WTC11 (cell line): ENCODE data around the gene KCNQ2. TPM values are rescaled to one million over a fixed set of nuclear protein-coding genes. Genes with fewer than 3 reads are reported as not detected.

Experiments used
- ATAC-seq: fragments of 200-7000 bp; cut with Tn5 transposase; 2 replicates; pipeline ENCODE4 v1.10.0; 2021; ENCODE audit warnings: mild to moderate bottlenecking, moderate library complexity
- CTCF ChIA-PET: fragments of 300-600 bp; sonication (Branson Sonifier 250); formaldehyde crosslinking; loops from one replicate; lab custom pipeline; 2021; ENCODE audit warnings: antibody characterized with exemption; lab: Charles Lee
- POLR2A ChIA-PET: fragments of 350-600 bp; sonication (Branson Sonifier 250); formaldehyde crosslinking; loops from one replicate; lab custom pipeline; 2021; ENCODE audit warnings: antibody characterized with exemption; lab: Charles Lee
- DNase-seq: peaks from one replicate; pipeline ENCODE4 v3.0.0; 2021; ENCODE audit warnings: low spot score
- H3K27ac Mint-ChIP-seq: 2 replicates; pipeline ENCODE4 v1.8.0; 2021; ENCODE audit warnings: mixed read lengths
- H3K27me3 Mint-ChIP-seq: 2 replicates; pipeline ENCODE4 v1.8.0; 2021; ENCODE audit warnings: low read depth, mild to moderate bottlenecking, moderate library complexity, mixed read lengths
- H3K36me3 Mint-ChIP-seq: 2 replicates; pipeline ENCODE4 v1.8.0; 2021; ENCODE audit warnings: mixed read lengths
- H3K4me1 Mint-ChIP-seq: 2 replicates; pipeline ENCODE4 v1.8.0; 2022; ENCODE audit warnings: mixed read lengths
- H3K4me3 Mint-ChIP-seq: 2 replicates; pipeline ENCODE4 v1.8.0; 2021; ENCODE audit warnings: mild to moderate bottlenecking, moderate library complexity, mixed read lengths
- H3K9me3 Mint-ChIP-seq: 2 replicates; pipeline ENCODE4 v1.8.0; 2021; ENCODE audit warnings: mixed read lengths
- ETV6 ChIP-seq: sonication (generic); formaldehyde crosslinking; IDR thresholded peaks from 2 replicates; pipeline ENCODE4 v1.8.1; 2022; ENCODE audit warnings: mild to moderate bottlenecking, missing genetic modification reagents
- FOXK1 ChIP-seq: sonication (generic); formaldehyde crosslinking; IDR thresholded peaks from 2 replicates; pipeline ENCODE4 v1.8.0; 2022; ENCODE audit warnings: mild to moderate bottlenecking, moderate library complexity, missing genetic modification reagents
- GABPB1 ChIP-seq: sonication (generic); formaldehyde crosslinking; IDR thresholded peaks from 2 replicates; pipeline ENCODE4 v1.8.1; 2023; ENCODE audit warnings: mild to moderate bottlenecking, missing genetic modification reagents
- GRHL2 ChIP-seq: fragments of 250-450 bp; sonication (Bioruptor Pico); IDR thresholded peaks from 2 replicates; pipeline ENCODE4 v1.8.0; 2022; ENCODE audit warnings: mild to moderate bottlenecking, moderate library complexity; ENCODE audit not compliant: insufficient replicate concordance, severe bottlenecking
- GTF2I ChIP-seq: fragments of 250-450 bp; sonication (Bioruptor Pico); conservative IDR thresholded peaks from 2 replicates; pipeline ENCODE4 v1.4.0; 2021; ENCODE audit warnings: mild to moderate bottlenecking
- KAT7 ChIP-seq: sonication (generic); formaldehyde crosslinking; IDR thresholded peaks from 2 replicates; pipeline ENCODE4 v1.8.1; 2023; ENCODE audit warnings: missing genetic modification reagents, mild to moderate bottlenecking, borderline replicate concordance
- NFE2L1 ChIP-seq: sonication (generic); formaldehyde crosslinking; IDR thresholded peaks from 2 replicates; pipeline ENCODE4 v1.8.1; 2023; ENCODE audit warnings: missing genetic modification reagents
- NR3C1 ChIP-seq: sonication (generic); formaldehyde crosslinking; conservative IDR thresholded peaks from 2 replicates; pipeline ENCODE4 v1.8.1; 2023; ENCODE audit warnings: low read depth, mild to moderate bottlenecking, missing genetic modification reagents
- RORB ChIP-seq: fragments of 250-450 bp; sonication (Bioruptor Pico); IDR thresholded peaks from 2 replicates; pipeline ENCODE4 v1.9.0; 2021; ENCODE audit warnings: mild to moderate bottlenecking
- SMAD4 ChIP-seq: sonication (generic); formaldehyde crosslinking; IDR thresholded peaks from 2 replicates; pipeline ENCODE4 v1.8.0; 2022; ENCODE audit warnings: mild to moderate bottlenecking, missing genetic modification reagents
- SP1 ChIP-seq: sonication (generic); formaldehyde crosslinking; conservative IDR thresholded peaks from 2 replicates; pipeline ENCODE4 v1.8.1; 2022; ENCODE audit warnings: missing genetic modification reagents
- TEAD1 ChIP-seq: sonication (generic); formaldehyde crosslinking; IDR thresholded peaks from 2 replicates; pipeline ENCODE4 v1.8.0; 2022; ENCODE audit warnings: mild to moderate bottlenecking, missing genetic modification reagents
- ZNF232 ChIP-seq: sonication (generic); formaldehyde crosslinking; IDR thresholded peaks from 2 replicates; pipeline ENCODE4 v1.8.0; 2022; ENCODE audit warnings: mild to moderate bottlenecking, missing genetic modification reagents
- ZNF317 ChIP-seq: sonication (generic); formaldehyde crosslinking; IDR thresholded peaks from 2 replicates; pipeline ENCODE4 v1.8.1; 2023; ENCODE audit warnings: low read depth, mild to moderate bottlenecking, moderate library complexity, missing genetic modification reagents, borderline replicate concordance
- total RNA-seq: library from RNA; stranded (reverse); gene quantifications from 3 replicates; pipeline ENCODE4 v1.2.3, GENCODE V29; 2021
- TF ChIP-seq, protein P1 (sequence below): fragments of 250-450 bp; sonication (Bioruptor Pico); IDR thresholded peaks from 2 replicates; pipeline ENCODE4 v2.1.2; 2022; ENCODE audit warnings: mild to moderate bottlenecking, moderate library complexity
- TF ChIP-seq, protein P2 (sequence below): fragments of 250-450 bp; sonication (Bioruptor Pico); IDR thresholded peaks from 2 replicates; pipeline ENCODE4 v1.9.0; 2021; ENCODE audit warnings: mild to moderate bottlenecking
- TF ChIP-seq, protein P3 (sequence below): fragments of 250-450 bp; sonication (Bioruptor Pico); IDR thresholded peaks from 2 replicates; pipeline ENCODE4 v1.9.0; 2021; ENCODE audit warnings: mild to moderate bottlenecking, borderline replicate concordance
- TF ChIP-seq, protein P4 (sequence below): sonication (generic); formaldehyde crosslinking; IDR thresholded peaks from 2 replicates; pipeline ENCODE4 v1.8.1; 2022; ENCODE audit warnings: mild to moderate bottlenecking, missing genetic modification reagents, moderate library complexity, borderline replicate concordance
- TF ChIP-seq, protein P5 (sequence below): sonication (generic); formaldehyde crosslinking; IDR thresholded peaks from 2 replicates; pipeline ENCODE4 v1.8.0; 2022; ENCODE audit warnings: mild to moderate bottlenecking, missing genetic modification reagents
- TF ChIP-seq, protein P6 (sequence below): sonication (generic); formaldehyde crosslinking; IDR thresholded peaks from 2 replicates; pipeline ENCODE4 v1.8.0; 2023; ENCODE audit warnings: mild to moderate bottlenecking, missing genetic modification reagents

The KCNQ2 gene
- total RNA-seq, 1 experiment from 2014 or later: 99.8 TPM

DNA sequence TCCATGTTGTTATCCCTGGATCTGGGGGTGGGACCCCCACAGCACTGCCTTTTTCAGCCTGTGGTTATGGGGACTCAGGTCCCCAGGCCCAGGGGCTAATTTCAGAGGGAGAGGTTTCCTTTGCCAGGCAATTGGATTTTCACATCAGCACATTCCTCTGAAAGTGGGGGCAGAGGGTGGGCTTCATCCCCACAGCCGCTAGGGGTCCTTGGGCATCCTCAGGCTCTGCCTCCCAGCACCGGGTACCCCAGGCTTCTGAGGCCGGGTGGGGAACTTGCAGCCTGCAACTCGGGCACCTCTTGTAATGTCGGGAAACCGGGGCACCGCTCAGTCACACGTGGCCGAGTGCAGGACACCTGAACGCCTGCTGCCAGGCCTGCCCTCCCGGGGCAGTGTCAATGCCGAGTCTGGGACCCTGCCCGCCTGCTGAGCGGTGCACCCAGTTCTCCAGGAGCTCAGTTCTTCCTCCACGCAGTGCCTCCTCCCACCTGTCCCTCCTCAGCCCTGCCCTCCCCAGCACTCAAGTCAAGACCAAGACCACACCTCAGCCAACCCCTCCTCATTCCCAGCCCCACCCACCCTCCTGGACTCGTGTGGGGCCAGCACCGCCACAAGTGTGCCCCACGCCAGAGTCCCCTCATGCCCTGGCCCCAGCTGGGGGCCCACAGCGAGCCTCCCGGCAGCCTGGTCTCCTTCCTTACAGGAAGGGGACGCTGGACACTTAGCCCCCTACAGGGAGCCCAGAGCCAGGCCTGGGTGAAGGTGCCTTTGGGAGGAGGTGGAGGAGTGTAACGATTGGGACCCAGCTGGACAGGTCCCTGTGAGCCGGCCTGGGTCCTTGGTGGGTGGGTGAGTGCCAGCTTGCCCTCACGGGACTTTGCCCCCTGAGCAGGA lies 102.5 kb downstream of the KCNQ2 start:
- Mint-ChIP-seq H3K4me3 (no peak overlapping the region), H3K4me1 (peaks cover 9% of the 10 kb centered on the region), H3K9me3 (no peaks in the 10 kb centered on the region), H3K36me3 (no peaks in the 10 kb centered on the region), H3K27ac (no peak overlapping the region), H3K27me3 (no peaks in the 10 kb centered on the region)
- DNase-seq (peak; percentile 41), ATAC-seq (peak; percentile 24; the same call in 1 of the 2 replicates)
- TF ChIP-seq SMAD4 (CRISPR knock-in tag): no peak
- no peak for TF ChIP-seq NFE2L1
- TF ChIP-seq, protein P1, sequence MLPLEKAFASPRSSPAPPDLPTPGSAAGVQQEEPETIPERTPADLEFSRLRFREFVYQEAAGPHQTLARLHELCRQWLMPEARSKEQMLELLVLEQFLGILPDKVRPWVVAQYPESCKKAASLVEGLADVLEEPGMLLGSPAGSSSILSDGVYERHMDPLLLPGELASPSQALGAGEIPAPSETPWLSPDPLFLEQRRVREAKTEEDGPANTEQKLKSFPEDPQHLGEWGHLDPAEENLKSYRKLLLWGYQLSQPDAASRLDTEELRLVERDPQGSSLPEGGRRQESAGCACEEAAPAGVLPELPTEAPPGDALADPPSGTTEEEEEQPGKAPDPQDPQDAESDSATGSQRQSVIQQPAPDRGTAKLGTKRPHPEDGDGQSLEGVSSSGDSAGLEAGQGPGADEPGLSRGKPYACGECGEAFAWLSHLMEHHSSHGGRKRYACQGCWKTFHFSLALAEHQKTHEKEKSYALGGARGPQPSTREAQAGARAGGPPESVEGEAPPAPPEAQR: no peak
- TF ChIP-seq ZNF232 (CRISPR knock-in tag): no peak
- no peak for TF ChIP-seq GABPB1 (CRISPR knock-in tag)
- no peak for TF ChIP-seq GTF2I (CRISPR knock-in tag)
- TF ChIP-seq SP1 (CRISPR knock-in tag): no peak
- no peak for TF ChIP-seq GRHL2 (CRISPR knock-in tag)
- TF ChIP-seq ETV6 (CRISPR knock-in tag): no peak
- POLR2A ChIA-PET: interaction anchor here (0.5 kb wide), 1 partner anchor 183 kb away, joined by 4 read pairs; no protein-coding TSS in a partner anchor
- CTCF ChIA-PET: interaction anchor here (0.6 to 2.7 kb wide), 11 partner anchors 8 to 663 kb away, joined by 3 to 37 read pairs (median 8); partner anchors contain the start of gene CHRNA4

DNA sequence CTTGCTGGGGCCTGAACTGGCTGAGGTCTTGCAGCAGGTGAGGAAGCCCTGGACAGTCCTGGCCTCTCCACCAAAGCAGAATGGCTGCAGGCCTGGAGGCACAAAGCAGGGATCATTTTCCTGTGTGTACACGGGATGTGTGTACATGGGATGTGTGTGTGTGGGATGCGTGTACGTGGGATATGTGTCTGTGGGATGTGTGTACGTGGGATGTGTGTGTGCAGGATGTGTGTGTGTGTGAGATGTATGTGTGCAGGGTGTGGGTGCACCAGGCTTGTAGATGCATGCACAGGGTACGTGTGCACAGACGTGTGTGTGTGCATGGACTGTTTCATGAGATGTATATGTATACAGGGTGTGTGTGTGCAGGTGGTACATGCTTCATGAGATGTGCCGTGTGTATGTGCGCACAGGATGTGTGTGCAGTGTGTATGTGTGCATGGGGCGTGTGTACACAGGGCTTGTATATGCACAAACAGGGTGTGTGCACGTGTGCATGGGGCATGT lies 103.4 kb downstream of the KCNQ2 start:
- no peaks in the 10 kb centered on the region for H3K27me3 Mint-ChIP-seq
- H3K4me1 Mint-ChIP-seq: peaks cover 9% of the 10 kb centered on the region
- H3K27ac Mint-ChIP-seq: no peak overlapping the region
- no peaks in the 10 kb centered on the region for H3K9me3 Mint-ChIP-seq
- POLR2A ChIA-PET: no interaction called here
- CTCF ChIA-PET: interaction anchor here (0.6 to 2.7 kb wide), 4 partner anchors 9 to 40 kb away, joined by 3 to 37 read pairs (median 6); no protein-coding TSS in a partner anchor
- H3K36me3 Mint-ChIP-seq: no peaks in the 10 kb centered on the region
- DNase-seq: no peak
- no peak overlapping the region for H3K4me3 Mint-ChIP-seq
- ATAC-seq: no peak
- TF ChIP-seq, protein P2, sequence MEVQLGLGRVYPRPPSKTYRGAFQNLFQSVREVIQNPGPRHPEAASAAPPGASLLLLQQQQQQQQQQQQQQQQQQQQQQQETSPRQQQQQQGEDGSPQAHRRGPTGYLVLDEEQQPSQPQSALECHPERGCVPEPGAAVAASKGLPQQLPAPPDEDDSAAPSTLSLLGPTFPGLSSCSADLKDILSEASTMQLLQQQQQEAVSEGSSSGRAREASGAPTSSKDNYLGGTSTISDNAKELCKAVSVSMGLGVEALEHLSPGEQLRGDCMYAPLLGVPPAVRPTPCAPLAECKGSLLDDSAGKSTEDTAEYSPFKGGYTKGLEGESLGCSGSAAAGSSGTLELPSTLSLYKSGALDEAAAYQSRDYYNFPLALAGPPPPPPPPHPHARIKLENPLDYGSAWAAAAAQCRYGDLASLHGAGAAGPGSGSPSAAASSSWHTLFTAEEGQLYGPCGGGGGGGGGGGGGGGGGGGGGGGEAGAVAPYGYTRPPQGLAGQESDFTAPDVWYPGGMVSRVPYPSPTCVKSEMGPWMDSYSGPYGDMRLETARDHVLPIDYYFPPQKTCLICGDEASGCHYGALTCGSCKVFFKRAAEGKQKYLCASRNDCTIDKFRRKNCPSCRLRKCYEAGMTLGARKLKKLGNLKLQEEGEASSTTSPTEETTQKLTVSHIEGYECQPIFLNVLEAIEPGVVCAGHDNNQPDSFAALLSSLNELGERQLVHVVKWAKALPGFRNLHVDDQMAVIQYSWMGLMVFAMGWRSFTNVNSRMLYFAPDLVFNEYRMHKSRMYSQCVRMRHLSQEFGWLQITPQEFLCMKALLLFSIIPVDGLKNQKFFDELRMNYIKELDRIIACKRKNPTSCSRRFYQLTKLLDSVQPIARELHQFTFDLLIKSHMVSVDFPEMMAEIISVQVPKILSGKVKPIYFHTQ (CRISPR knock-in tag): no peak
- TF ChIP-seq ZNF317 (CRISPR knock-in tag) (no peak), TEAD1 (CRISPR knock-in tag) (no peak), NR3C1 (no peak), NFE2L1 (no peak), FOXK1 (CRISPR knock-in tag) (no peak), KAT7 (no peak), RORB (CRISPR knock-in tag) (no peak)
- TF ChIP-seq, protein P3, sequence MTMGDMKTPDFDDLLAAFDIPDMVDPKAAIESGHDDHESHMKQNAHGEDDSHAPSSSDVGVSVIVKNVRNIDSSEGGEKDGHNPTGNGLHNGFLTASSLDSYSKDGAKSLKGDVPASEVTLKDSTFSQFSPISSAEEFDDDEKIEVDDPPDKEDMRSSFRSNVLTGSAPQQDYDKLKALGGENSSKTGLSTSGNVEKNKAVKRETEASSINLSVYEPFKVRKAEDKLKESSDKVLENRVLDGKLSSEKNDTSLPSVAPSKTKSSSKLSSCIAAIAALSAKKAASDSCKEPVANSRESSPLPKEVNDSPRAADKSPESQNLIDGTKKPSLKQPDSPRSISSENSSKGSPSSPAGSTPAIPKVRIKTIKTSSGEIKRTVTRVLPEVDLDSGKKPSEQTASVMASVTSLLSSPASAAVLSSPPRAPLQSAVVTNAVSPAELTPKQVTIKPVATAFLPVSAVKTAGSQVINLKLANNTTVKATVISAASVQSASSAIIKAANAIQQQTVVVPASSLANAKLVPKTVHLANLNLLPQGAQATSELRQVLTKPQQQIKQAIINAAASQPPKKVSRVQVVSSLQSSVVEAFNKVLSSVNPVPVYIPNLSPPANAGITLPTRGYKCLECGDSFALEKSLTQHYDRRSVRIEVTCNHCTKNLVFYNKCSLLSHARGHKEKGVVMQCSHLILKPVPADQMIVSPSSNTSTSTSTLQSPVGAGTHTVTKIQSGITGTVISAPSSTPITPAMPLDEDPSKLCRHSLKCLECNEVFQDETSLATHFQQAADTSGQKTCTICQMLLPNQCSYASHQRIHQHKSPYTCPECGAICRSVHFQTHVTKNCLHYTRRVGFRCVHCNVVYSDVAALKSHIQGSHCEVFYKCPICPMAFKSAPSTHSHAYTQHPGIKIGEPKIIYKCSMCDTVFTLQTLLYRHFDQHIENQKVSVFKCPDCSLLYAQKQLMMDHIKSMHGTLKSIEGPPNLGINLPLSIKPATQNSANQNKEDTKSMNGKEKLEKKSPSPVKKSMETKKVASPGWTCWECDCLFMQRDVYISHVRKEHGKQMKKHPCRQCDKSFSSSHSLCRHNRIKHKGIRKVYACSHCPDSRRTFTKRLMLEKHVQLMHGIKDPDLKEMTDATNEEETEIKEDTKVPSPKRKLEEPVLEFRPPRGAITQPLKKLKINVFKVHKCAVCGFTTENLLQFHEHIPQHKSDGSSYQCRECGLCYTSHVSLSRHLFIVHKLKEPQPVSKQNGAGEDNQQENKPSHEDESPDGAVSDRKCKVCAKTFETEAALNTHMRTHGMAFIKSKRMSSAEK (CRISPR knock-in tag): no peak
- TF ChIP-seq, protein P4, sequence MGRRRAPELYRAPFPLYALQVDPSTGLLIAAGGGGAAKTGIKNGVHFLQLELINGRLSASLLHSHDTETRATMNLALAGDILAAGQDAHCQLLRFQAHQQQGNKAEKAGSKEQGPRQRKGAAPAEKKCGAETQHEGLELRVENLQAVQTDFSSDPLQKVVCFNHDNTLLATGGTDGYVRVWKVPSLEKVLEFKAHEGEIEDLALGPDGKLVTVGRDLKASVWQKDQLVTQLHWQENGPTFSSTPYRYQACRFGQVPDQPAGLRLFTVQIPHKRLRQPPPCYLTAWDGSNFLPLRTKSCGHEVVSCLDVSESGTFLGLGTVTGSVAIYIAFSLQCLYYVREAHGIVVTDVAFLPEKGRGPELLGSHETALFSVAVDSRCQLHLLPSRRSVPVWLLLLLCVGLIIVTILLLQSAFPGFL (CRISPR knock-in tag): no peak
- TF ChIP-seq, protein P5, sequence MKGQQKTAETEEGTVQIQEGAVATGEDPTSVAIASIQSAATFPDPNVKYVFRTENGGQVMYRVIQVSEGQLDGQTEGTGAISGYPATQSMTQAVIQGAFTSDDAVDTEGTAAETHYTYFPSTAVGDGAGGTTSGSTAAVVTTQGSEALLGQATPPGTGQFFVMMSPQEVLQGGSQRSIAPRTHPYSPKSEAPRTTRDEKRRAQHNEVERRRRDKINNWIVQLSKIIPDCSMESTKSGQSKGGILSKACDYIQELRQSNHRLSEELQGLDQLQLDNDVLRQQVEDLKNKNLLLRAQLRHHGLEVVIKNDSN (CRISPR knock-in tag): no peak
- TF ChIP-seq, protein P6, sequence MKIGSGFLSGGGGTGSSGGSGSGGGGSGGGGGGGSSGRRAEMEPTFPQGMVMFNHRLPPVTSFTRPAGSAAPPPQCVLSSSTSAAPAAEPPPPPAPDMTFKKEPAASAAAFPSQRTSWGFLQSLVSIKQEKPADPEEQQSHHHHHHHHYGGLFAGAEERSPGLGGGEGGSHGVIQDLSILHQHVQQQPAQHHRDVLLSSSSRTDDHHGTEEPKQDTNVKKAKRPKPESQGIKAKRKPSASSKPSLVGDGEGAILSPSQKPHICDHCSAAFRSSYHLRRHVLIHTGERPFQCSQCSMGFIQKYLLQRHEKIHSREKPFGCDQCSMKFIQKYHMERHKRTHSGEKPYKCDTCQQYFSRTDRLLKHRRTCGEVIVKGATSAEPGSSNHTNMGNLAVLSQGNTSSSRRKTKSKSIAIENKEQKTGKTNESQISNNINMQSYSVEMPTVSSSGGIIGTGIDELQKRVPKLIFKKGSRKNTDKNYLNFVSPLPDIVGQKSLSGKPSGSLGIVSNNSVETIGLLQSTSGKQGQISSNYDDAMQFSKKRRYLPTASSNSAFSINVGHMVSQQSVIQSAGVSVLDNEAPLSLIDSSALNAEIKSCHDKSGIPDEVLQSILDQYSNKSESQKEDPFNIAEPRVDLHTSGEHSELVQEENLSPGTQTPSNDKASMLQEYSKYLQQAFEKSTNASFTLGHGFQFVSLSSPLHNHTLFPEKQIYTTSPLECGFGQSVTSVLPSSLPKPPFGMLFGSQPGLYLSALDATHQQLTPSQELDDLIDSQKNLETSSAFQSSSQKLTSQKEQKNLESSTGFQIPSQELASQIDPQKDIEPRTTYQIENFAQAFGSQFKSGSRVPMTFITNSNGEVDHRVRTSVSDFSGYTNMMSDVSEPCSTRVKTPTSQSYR (CRISPR knock-in tag): no peak
